Thyroid gland (tissue), 4 donors: ENCODE data around the gene SLCO3A1.

Source experiments
- CTCF ChIP-seq, 6 experiments: fragments of 200-600 bp in 3 of 6; fragments of 450-650 bp in 3 of 6; sonication (generic) in 3 of 6; IDR thresholded peaks; one replicate each; pipeline ENCODE4 v1.5.1; 2016 to 2019; ENCODE audit warnings: antibody characterized with exemption in 6 of 6, mild to moderate bottlenecking in 2 of 6, inconsistent platforms in 1 of 6, moderate library complexity in 1 of 6
- POLR2A ChIP-seq, 2 donors: fragments of 450-650 bp; IDR thresholded peaks; one replicate each; pipeline ENCODE4 v1.6.1; 2017; ENCODE audit warnings: antibody characterized with exemption in 2 of 2, mild to moderate bottlenecking in 2 of 2, moderate library complexity in 1 of 2

GRCh38 chr15:91857224-91857585 lies 3.7 kb downstream of the SLCO3A1 start:
- no peak for TF ChIP-seq POLR2A (IDR thresholded peaks at IDR 0.05)
- TF ChIP-seq CTCF (IDR thresholded peaks at IDR 0.05) = no peak
